ENCODE results near the gene THSD4.

DNA sequence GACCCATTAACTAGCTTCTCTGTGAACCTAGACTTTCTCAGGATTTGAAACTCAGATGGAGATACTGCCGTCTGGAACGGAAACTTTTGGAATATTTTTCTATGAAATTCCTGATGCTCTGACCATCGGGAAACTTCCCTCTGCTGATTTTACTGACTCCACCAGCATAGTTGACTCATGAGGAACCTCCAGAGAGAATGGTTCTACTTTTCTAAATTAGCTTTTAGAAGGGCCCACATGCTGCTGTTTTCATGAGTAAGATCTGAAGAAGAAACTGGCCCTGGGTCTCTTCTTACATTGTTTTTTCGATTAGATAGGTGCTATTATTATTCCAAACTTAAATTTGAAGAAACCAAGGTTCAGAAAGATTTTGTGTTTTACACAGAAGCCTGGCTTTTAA, 368.8 kb downstream of the THSD4 start:
- TF ChIP-seq POLR2A (IDR thresholded peaks at IDR 0.05; ENCODE audit: low read depth, low read length) (no peak), POLR2AphosphoS5 (IDR thresholded peaks at IDR 0.05; ENCODE audit: low read depth, low read length) (no peak), TAF1 (IDR thresholded peaks at IDR 0.05; ENCODE audit: borderline replicate concordance, low read depth, low read length) (no peak)
